ENCODE measurements around the gene CIBAR2. TPM values are rescaled to one million over a fixed set of nuclear protein-coding genes. Genes with fewer than 3 reads are reported as not detected.

The CIBAR2 gene
- total RNA-seq, 1 donor from 2014 or later: not detected

- Mint-ChIP-seq H3K27me3 (ENCODE audit: unreplicated experiment) (peaks cover 6% of the 10 kb centered on the region), H3K4me3 (ENCODE audit: unreplicated experiment) (no peak overlapping the region), H3K27ac (ENCODE audit: unreplicated experiment) (no peak overlapping the region), H3K4me1 (ENCODE audit: low read depth, unreplicated experiment) (peaks cover 21% of the 10 kb centered on the region), H3K9me3 (ENCODE audit: unreplicated experiment) (peaks cover 10% of the 10 kb centered on the region), H3K36me3 (ENCODE audit: unreplicated experiment) (no peaks in the 10 kb centered on the region)
- no peak for DNase-seq
- no peak for TF ChIP-seq CTCF (IDR thresholded peaks at IDR 0.05; ENCODE audit: partially characterized antibody, unreplicated experiment)
These were observed 17.8 kb upstream of the CIBAR2 start for GRCh38 chr16:85129876-85130704.

GRCh38 chr16:85128079-85128837, 16.0 kb upstream of the CIBAR2 start:
- Mint-ChIP-seq H3K27me3 (ENCODE audit: unreplicated experiment) (peaks cover 4% of the 10 kb centered on the region), H3K27ac (ENCODE audit: unreplicated experiment) (no peak overlapping the region), H3K9me3 (ENCODE audit: unreplicated experiment) (peaks cover 12% of the 10 kb centered on the region), H3K36me3 (ENCODE audit: unreplicated experiment) (no peaks in the 10 kb centered on the region), H3K4me3 (ENCODE audit: unreplicated experiment) (no peak overlapping the region), H3K4me1 (ENCODE audit: low read depth, unreplicated experiment) (peaks cover 17% of the 10 kb centered on the region)
- TF ChIP-seq CTCF (IDR thresholded peaks at IDR 0.05; ENCODE audit: partially characterized antibody, unreplicated experiment): no peak
- DNase-seq: no peak

- Mint-ChIP-seq H3K4me1 (ENCODE audit: low read depth, unreplicated experiment) (peaks cover 17% of the 10 kb centered on the region), H3K36me3 (ENCODE audit: unreplicated experiment) (no peaks in the 10 kb centered on the region), H3K4me3 (ENCODE audit: unreplicated experiment) (peak overlapping the region; percentile 76)
These were observed 15.1 kb upstream of the CIBAR2 start for GRCh38 chr16:85127379-85127723.

GRCh38 chr16:85126705-85127378, 14.6 kb upstream of the CIBAR2 start:
- Mint-ChIP-seq H3K27ac (ENCODE audit: unreplicated experiment) (peak overlapping the region; percentile 80), H3K9me3 (ENCODE audit: unreplicated experiment) (peaks cover 12% of the 10 kb centered on the region), H3K4me3 (ENCODE audit: unreplicated experiment) (peak overlapping the region; percentile 72), H3K36me3 (ENCODE audit: unreplicated experiment) (no peaks in the 10 kb centered on the region), H3K4me1 (ENCODE audit: low read depth, unreplicated experiment) (peaks cover 17% of the 10 kb centered on the region), H3K27me3 (ENCODE audit: unreplicated experiment) (peaks cover 4% of the 10 kb centered on the region)
- peak; percentile 67 for DNase-seq
- TF ChIP-seq CTCF (IDR thresholded peaks at IDR 0.05; ENCODE audit: partially characterized antibody, unreplicated experiment): no peak

More at GRCh38 chr16:85127379-85127723, 15.1 kb upstream of the CIBAR2 start:
- Mint-ChIP-seq H3K27ac (ENCODE audit: unreplicated experiment) (peak overlapping the region; percentile 80), H3K27me3 (ENCODE audit: unreplicated experiment) (peaks cover 4% of the 10 kb centered on the region), H3K9me3 (ENCODE audit: unreplicated experiment) (peaks cover 12% of the 10 kb centered on the region)
- DNase-seq: no peak
- TF ChIP-seq CTCF (IDR thresholded peaks at IDR 0.05; ENCODE audit: partially characterized antibody, unreplicated experiment): no peak
